Neural cell (in vitro differentiated cells): Measurements from ENCODE around the gene HELZ. TPM values are rescaled to one million over a fixed set of nuclear protein-coding genes. Genes with fewer than 3 reads are reported as not detected.

Experiments used
- H2AFZ ChIP-seq: fragments of 200-600, 300-800 bp; sonication (generic), shearing (Covaris generic); 2 replicates; pipeline ENCODE4 v1.6.0; 2014; ENCODE audit warnings: low read depth, mild to moderate bottlenecking, antibody characterized with exemption, low read length, moderate library complexity
- H3F3A ChIP-seq: fragments of 200-600 bp; shearing (Covaris generic); 2 replicates; pipeline ENCODE4 v1.6.1; 2016; ENCODE audit warnings: mild to moderate bottlenecking, moderate library complexity, mixed read lengths, antibody characterized with exemption, low read length; ENCODE audit not compliant: insufficient read depth, poor library complexity, severe bottlenecking
- H3K27ac ChIP-seq: fragments of 200-600, 300-800 bp; sonication (generic), shearing (Covaris generic); 2 replicates; pipeline ENCODE4 v1.5.1; 2014; ENCODE audit warnings: mild to moderate bottlenecking, low read length, moderate library complexity
- H3K27me3 ChIP-seq: fragments of 300-800, 200-600 bp; sonication (generic), shearing (Covaris generic); 2 replicates; pipeline ENCODE4 v1.6.0; 2014; ENCODE audit warnings: mild to moderate bottlenecking, low read depth, low read length, moderate library complexity; ENCODE audit not compliant: insufficient read depth
- H3K36me3 ChIP-seq: fragments of 300-800, 200-600 bp; sonication (generic), shearing (Covaris generic); 2 replicates; pipeline ENCODE4 v1.5.1; 2014; ENCODE audit warnings: mild to moderate bottlenecking, antibody characterized with exemption, low read length, moderate library complexity; ENCODE audit not compliant: insufficient read depth
- H3K4me2 ChIP-seq: fragments of 300-800, 200-600 bp; sonication (generic), shearing (Covaris generic); 2 replicates; pipeline ENCODE4 v1.6.0; 2014; ENCODE audit warnings: mild to moderate bottlenecking, low read length
- H3K4me3 ChIP-seq: fragments of 300-800, 200-600 bp; sonication (generic), shearing (Covaris generic); 2 replicates; pipeline ENCODE4 v1.5.1; 2014; ENCODE audit warnings: mild to moderate bottlenecking, low read length, moderate library complexity
- H3K79me2 ChIP-seq: fragments of 200-600 bp; shearing (Covaris generic); replicated peaks from 2 replicates; pipeline ENCODE4 v1.6.0; 2014; ENCODE audit warnings: mild to moderate bottlenecking, low read length, moderate library complexity; ENCODE audit not compliant: insufficient read depth
- H3K9ac ChIP-seq: fragments of 300-800, 200-600 bp; sonication (generic), shearing (Covaris generic); 2 replicates; pipeline ENCODE4 v1.6.1; 2016; ENCODE audit warnings: mild to moderate bottlenecking, low read length, mixed read lengths
- H3K9me2 ChIP-seq: fragments of 200-600 bp; shearing (Covaris generic); 2 replicates; pipeline ENCODE4 v1.6.1; 2016; ENCODE audit warnings: mild to moderate bottlenecking, low read length, mixed read lengths; ENCODE audit not compliant: insufficient read depth
- H3K9me3 ChIP-seq: fragments of 200-600, 300-800 bp; sonication (generic), shearing (Covaris generic); 2 replicates; pipeline ENCODE4 v1.6.1; 2016; ENCODE audit warnings: mild to moderate bottlenecking, mixed run types, low read length, moderate library complexity, mixed read lengths
- H4K20me1 ChIP-seq: fragments of 200-600 bp; shearing (Covaris generic); 2 replicates; pipeline ENCODE4 v1.6.1; 2016; ENCODE audit warnings: mild to moderate bottlenecking, mixed run types; ENCODE audit not compliant: insufficient read depth
- EP300 ChIP-seq: fragments of 450-650 bp; conservative IDR thresholded peaks from 2 replicates; pipeline ENCODE4 v1.6.1; 2014; ENCODE audit warnings: antibody characterized with exemption, mild to moderate bottlenecking, moderate library complexity; ENCODE audit not compliant: poor library complexity, severe bottlenecking
- EZH2 ChIP-seq: fragments of 200-600, 300-800 bp; shearing (Covaris generic), sonication (generic); IDR thresholded peaks from 2 replicates; pipeline ENCODE4 v1.6.1; 2014; ENCODE audit warnings: antibody characterized with exemption, low read length, borderline replicate concordance, mild to moderate bottlenecking; ENCODE audit not compliant: insufficient read depth, poor library complexity, severe bottlenecking
- MXI1 ChIP-seq: fragments of 450-650 bp; conservative IDR thresholded peaks from 2 replicates; pipeline ENCODE4 v1.6.1; 2014; ENCODE audit warnings: antibody characterized with exemption, mild to moderate bottlenecking; ENCODE audit not compliant: poor library complexity, severe bottlenecking
- POLR2AphosphoS5 ChIP-seq: IDR thresholded peaks from 2 replicates; pipeline ENCODE4 v1.6.1; 2012
- RAD21 ChIP-seq: fragments of 450-650 bp; conservative IDR thresholded peaks from 2 replicates; pipeline ENCODE4 v1.6.1; 2014; ENCODE audit warnings: antibody characterized with exemption, mild to moderate bottlenecking, moderate library complexity
- SMC3 ChIP-seq: fragments of 450-650 bp; conservative IDR thresholded peaks from 2 replicates; pipeline ENCODE4 v1.6.1; 2014; ENCODE audit warnings: antibody characterized with exemption, mild to moderate bottlenecking, moderate library complexity; ENCODE audit not compliant: poor library complexity
- TAF1 ChIP-seq: IDR thresholded peaks from 2 replicates; pipeline ENCODE4 v1.6.1; 2012; ENCODE audit warnings: low read depth
- polyA plus RNA-seq: library from polyadenylated mRNA; depleted of rRNA; stranded (reverse); fragments of >200 nt; gene quantifications from 2 replicates; pipeline ENCODE4 v1.2.3, GENCODE V29; 2014
- TF ChIP-seq, protein P1 (sequence below): IDR thresholded peaks from 2 replicates; pipeline ENCODE4 v1.6.1; 2012; ENCODE audit warnings: borderline replicate concordance
- TF ChIP-seq, protein P2 (sequence below): fragments of 450-650 bp; IDR thresholded peaks from 2 replicates; pipeline ENCODE4 v1.5.1; 2014; ENCODE audit warnings: antibody characterized with exemption, mild to moderate bottlenecking, moderate library complexity; ENCODE audit not compliant: poor library complexity, severe bottlenecking

The HELZ gene
- polyA plus RNA-seq, 1 donor from 2014 or later = 11.7 TPM

- Histone ChIP-seq H3K9me2 (no peaks in the 10 kb centered on the region), H3K27ac (no peak overlapping the region), H3K36me3 (no peaks in the 10 kb centered on the region), H3K27me3 (no peaks in the 10 kb centered on the region), H4K20me1 (no peaks in the 10 kb centered on the region), H3F3A (no peaks in the 10 kb centered on the region), H3K9ac (no peak overlapping the region), H2AFZ (no peak overlapping the region), H3K9me3 (no peaks in the 10 kb centered on the region), H3K79me2 (no peaks in the 10 kb centered on the region), H3K4me2 (no peak overlapping the region), H3K4me3 (no peak overlapping the region)
- no peak for TF ChIP-seq SMC3
- TF ChIP-seq EP300 = no peak
- no peak for TF ChIP-seq RAD21
These were observed 190.0 kb downstream of the HELZ start for GRCh38 chr17:67055041-67055443.

- no peaks in the 10 kb centered on the region for H3K27me3 ChIP-seq
- H3K9ac ChIP-seq = no peak overlapping the region
- H3K4me2 ChIP-seq = no peak overlapping the region
- H3K27ac ChIP-seq = no peak overlapping the region
- TF ChIP-seq EP300 (no peak), MXI1 (no peak)
- TF ChIP-seq, protein P1, sequence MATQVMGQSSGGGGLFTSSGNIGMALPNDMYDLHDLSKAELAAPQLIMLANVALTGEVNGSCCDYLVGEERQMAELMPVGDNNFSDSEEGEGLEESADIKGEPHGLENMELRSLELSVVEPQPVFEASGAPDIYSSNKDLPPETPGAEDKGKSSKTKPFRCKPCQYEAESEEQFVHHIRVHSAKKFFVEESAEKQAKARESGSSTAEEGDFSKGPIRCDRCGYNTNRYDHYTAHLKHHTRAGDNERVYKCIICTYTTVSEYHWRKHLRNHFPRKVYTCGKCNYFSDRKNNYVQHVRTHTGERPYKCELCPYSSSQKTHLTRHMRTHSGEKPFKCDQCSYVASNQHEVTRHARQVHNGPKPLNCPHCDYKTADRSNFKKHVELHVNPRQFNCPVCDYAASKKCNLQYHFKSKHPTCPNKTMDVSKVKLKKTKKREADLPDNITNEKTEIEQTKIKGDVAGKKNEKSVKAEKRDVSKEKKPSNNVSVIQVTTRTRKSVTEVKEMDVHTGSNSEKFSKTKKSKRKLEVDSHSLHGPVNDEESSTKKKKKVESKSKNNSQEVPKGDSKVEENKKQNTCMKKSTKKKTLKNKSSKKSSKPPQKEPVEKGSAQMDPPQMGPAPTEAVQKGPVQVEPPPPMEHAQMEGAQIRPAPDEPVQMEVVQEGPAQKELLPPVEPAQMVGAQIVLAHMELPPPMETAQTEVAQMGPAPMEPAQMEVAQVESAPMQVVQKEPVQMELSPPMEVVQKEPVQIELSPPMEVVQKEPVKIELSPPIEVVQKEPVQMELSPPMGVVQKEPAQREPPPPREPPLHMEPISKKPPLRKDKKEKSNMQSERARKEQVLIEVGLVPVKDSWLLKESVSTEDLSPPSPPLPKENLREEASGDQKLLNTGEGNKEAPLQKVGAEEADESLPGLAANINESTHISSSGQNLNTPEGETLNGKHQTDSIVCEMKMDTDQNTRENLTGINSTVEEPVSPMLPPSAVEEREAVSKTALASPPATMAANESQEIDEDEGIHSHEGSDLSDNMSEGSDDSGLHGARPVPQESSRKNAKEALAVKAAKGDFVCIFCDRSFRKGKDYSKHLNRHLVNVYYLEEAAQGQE = no peak
- TF ChIP-seq, protein P2, sequence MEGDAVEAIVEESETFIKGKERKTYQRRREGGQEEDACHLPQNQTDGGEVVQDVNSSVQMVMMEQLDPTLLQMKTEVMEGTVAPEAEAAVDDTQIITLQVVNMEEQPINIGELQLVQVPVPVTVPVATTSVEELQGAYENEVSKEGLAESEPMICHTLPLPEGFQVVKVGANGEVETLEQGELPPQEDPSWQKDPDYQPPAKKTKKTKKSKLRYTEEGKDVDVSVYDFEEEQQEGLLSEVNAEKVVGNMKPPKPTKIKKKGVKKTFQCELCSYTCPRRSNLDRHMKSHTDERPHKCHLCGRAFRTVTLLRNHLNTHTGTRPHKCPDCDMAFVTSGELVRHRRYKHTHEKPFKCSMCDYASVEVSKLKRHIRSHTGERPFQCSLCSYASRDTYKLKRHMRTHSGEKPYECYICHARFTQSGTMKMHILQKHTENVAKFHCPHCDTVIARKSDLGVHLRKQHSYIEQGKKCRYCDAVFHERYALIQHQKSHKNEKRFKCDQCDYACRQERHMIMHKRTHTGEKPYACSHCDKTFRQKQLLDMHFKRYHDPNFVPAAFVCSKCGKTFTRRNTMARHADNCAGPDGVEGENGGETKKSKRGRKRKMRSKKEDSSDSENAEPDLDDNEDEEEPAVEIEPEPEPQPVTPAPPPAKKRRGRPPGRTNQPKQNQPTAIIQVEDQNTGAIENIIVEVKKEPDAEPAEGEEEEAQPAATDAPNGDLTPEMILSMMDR = no peak
- no peaks in the 10 kb centered on the region for H3K9me2 ChIP-seq
- no peaks in the 10 kb centered on the region for H4K20me1 ChIP-seq
- no peak overlapping the region for H2AFZ ChIP-seq
- H3F3A ChIP-seq = no peaks in the 10 kb centered on the region
- no peaks in the 10 kb centered on the region for H3K79me2 ChIP-seq
- H3K36me3 ChIP-seq = no peaks in the 10 kb centered on the region
- H3K9me3 ChIP-seq = no peaks in the 10 kb centered on the region
- H3K4me3 ChIP-seq = no peak overlapping the region
These were observed 190.4 kb downstream of the HELZ start for GRCh38 chr17:67054608-67055007.

DNA sequence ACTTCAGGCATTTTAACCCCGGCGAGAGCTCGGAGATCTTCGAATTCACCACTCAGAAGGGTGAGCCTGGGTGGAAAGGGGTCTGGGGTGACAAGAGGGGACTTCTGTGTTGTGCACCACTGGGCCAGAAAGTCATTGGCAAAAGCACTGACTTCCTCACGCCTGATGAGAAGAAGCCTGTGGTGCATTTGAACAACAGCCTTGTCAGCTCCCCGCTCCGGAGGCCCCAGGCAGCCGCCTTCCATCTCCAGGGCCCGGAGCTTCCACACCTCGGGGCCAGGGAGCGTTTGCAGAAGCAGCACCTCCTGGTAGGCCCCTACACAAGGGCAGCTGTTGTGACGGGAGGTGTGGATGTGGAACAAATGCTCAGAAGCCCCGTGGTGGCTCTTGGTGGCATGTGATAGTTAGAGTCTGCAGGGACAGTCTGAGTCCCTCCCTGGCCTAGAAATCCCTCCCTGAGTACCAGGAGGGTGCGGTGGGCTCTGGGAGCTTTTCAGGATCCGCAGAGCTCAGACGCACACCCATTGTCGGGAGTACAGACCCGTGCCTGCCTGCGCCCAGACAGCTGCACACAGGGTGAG, 190.9 kb downstream of the HELZ start:
- Histone ChIP-seq H3K27ac (no peak overlapping the region), H3K4me3 (no peak overlapping the region), H3K27me3 (no peaks in the 10 kb centered on the region), H3K9me3 (peaks cover 2% of the 10 kb centered on the region), H2AFZ (no peak overlapping the region), H3K79me2 (no peaks in the 10 kb centered on the region), H3K9ac (no peak overlapping the region), H3K9me2 (no peaks in the 10 kb centered on the region), H3F3A (no peaks in the 10 kb centered on the region), H3K36me3 (no peaks in the 10 kb centered on the region), H3K4me2 (no peak overlapping the region), H4K20me1 (no peaks in the 10 kb centered on the region)
- TF ChIP-seq POLR2AphosphoS5 = no peak
- no peak for TF ChIP-seq EZH2
- no peak for TF ChIP-seq TAF1
- TF ChIP-seq EP300 = no peak
- TF ChIP-seq, protein P1 = no peak
- TF ChIP-seq RAD21 = no peak
- no peak for TF ChIP-seq SMC3
- TF ChIP-seq, protein P2 = no peak
- no peak for TF ChIP-seq MXI1
